8988T (cell line): Measurements from ENCODE around the gene KLHL42.
"Not testable (repeated sequence)": the region's sequence is repeated elsewhere in the genome, so short reads cannot be mapped to it uniquely, and the experiment has no call there.

Experiments used
- DNase-seq: peaks from one replicate; pipeline ENCODE4 v3.0.0; 2011

Gene KLHL42, protein sequence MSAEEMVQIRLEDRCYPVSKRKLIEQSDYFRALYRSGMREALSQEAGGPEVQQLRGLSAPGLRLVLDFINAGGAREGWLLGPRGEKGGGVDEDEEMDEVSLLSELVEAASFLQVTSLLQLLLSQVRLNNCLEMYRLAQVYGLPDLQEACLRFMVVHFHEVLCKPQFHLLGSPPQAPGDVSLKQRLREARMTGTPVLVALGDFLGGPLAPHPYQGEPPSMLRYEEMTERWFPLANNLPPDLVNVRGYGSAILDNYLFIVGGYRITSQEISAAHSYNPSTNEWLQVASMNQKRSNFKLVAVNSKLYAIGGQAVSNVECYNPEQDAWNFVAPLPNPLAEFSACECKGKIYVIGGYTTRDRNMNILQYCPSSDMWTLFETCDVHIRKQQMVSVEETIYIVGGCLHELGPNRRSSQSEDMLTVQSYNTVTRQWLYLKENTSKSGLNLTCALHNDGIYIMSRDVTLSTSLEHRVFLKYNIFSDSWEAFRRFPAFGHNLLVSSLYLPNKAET

DNA sequence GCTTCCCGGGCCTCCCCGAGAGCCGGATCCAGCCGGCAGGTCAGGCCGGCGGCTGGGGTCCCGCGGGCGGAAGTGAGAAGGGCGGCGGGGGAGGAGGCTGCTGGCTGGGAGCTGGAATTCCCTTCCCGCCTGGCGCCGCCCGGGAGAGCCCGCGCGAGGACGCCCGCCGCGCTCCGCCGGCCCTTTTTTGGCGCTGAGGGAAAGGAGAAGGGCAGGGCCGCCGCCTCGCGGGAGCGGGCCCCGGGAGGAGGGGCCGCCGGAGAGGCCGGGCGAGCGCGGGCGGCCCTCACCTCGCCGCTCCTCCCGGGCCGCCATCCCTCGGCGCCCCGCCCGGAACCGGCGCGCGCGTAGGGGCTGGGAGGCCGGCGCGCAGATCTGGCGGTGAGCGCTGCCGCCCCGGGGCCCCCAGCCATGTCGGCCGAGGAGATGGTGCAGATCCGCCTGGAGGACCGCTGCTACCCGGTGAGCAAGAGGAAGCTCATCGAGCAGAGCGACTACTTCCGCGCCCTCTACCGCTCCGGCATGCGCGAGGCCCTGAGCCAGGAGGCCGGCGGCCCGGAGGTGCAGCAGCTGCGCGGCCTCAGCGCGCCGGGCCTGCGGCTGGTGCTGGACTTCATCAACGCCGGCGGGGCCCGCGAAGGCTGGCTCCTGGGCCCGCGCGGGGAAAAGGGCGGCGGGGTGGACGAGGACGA lies at the start of gene KLHL42, which contains the start of gene MANSC4:
Gene KLHL42, plus strand, starts transcription at position 314 of the 692 bp plus-strand sequence. Its CDS starts 98 bp downstream, at position 412.
Gene MANSC4, minus strand, starts transcription at position 317 of the 692 bp plus-strand sequence. CDS start 8,960 bp downstream, outside the sequence.
- peak; percentile 38 for DNase-seq

DNA sequence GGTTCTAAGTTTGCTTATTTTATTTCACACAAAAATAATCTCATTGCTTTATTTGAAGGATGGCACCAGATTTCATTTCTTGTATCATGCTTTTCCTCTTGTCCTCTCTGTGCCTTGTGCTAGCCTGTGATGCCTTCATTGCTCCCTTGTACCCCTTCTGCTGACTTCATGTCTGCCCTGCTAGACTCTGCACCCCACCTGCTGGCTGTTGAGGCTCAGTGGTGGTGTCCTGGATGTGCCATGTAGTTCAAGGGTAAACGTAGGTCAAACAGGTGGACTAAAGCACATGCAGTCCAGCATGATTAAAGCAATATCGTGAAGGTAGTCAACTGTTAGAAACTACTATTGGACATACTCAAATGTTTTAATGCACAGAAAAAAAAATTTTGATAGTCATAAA lies 47.8 kb upstream of the KLHL42 start:
- no peak for DNase-seq

GRCh38 chr12:27733052-27733656 lies 46.9 kb upstream of the KLHL42 start:
- no peak for DNase-seq

- DNase-seq = no peak
Measured at GRCh38 chr12:27733791-27734190, 46.2 kb upstream of the KLHL42 start.

- DNase-seq = not testable (repeated sequence)
Measured at GRCh38 chr12:27734321-27734720, 45.7 kb upstream of the KLHL42 start.

GRCh38 chr12:27743601-27744000 lies 36.4 kb upstream of the KLHL42 start:
- DNase-seq = no peak

- DNase-seq = not testable (repeated sequence)
Measured at GRCh38 chr12:27745734-27746133, 34.3 kb upstream of the KLHL42 start.

DNA sequence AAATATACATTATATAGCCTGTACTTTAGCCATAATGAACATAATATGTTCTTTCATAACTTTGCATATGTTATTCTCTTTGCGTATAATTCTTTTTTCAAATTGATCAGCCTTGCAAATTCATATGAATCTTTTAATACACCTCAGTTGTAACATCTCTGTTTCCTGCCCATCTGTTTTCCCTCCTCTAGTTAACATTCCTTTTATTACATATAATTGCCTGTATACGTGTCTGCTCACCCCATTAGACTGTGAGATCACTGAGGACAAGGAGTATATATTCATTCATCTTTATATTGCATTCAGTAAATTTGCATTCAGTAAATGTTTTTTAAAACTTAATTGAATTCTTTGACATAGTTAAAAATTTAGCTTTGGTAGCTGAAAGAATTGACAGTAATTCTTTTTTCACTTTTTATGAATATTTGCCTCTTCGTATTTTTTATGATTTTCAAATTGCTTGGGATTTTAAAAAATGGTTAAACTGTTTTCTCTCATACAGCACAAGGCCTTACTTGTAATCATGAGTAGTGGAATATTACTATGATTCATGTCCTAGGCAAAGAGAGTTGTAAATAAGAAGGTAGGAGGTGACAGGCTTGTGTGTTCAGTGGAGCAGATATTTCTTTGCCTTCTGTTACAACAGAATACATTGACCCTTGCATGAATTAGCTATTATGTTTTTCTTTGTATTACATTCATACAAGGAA lies 32.8 kb upstream of the KLHL42 start:
- DNase-seq = no peak

DNA sequence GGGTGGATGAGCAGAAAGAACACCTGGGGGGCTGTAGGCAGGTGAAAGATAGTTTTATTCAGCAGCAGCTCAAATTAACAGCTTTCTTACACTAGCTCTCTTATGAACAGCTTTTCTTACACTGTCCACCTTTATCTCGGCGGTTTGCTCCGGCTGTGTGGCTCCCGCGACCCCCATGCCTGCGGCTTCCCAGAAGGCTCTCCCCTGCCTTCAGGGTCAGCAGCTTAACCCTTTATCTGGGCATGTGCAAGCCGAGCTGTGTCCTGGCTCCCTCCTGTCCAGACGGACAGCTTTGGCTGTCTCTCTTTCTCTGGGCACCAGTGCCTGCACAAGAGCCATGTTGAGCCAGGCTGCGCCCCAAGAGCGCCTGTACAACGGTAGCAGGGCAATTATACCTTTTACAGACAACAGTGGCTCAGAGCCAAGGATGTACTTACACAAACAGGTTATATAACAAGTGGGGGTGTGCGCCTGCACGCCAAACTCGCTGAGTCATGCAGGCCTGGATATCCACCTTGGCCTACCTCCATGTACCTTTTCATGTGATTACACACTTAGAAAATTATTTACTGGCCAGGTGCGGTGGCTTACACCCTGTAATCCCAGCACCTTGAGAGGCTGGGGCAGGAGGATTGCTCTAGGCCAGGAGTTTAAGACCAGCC lies 28.5 kb upstream of the KLHL42 start:
- no peak for DNase-seq

DNA sequence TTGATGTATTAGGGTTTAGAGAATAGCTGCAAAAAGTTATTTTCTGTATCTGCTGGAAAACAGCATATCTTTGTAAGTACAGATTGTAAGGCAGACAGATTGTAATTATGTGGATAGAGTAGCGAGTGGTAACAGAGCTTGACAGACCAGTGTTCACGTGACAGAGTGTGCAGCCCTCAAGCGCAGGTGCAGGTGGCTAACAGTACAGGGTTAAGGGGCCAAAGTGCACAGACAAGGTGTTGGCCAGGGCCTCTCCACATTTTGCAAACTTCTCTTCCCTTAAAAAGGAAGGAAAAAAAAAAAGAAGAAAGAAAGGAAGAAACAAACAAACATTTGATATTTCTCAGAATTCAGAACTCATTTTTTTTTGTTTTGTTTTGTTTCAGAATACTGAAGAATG lies 25.2 kb upstream of the KLHL42 start:
- no peak for DNase-seq

GRCh38 chr12:27756670-27757195 lies 23.3 kb upstream of the KLHL42 start:
- DNase-seq = no peak

GRCh38 chr12:27762757-27763156 lies 17.3 kb upstream of the KLHL42 start:
- DNase-seq = no peak

DNA sequence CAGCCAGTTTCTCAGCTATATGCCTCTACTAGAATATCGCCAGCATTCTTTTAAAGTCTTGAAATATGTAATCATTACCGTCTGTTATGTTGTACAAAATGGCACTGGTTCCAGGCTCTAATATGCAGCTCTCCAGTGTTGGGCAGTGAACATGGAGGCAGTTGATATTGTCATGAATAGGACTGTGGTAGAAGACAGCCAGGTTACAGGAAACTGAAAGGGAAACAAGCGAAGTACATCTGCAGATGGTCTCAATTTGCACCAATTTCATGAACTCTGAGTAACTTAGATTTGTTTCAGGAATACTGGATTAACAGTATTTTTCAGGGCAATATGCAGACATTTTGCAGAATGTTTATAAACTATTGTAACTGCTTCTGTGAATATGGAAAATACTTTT lies 13.4 kb upstream of the KLHL42 start:
- no peak for DNase-seq

- no peak for DNase-seq
Measured at GRCh38 chr12:27769142-27769673, 10.8 kb upstream of the KLHL42 start.

- DNase-seq = no peak
Measured at GRCh38 chr12:27771481-27772327, 8.3 kb upstream of the KLHL42 start.

GRCh38 chr12:27772328-27773049 lies 7.5 kb upstream of the KLHL42 start:
- no peak for DNase-seq

GRCh38 chr12:27777141-27777540 lies 2.9 kb upstream of the KLHL42 start:
- no peak for DNase-seq

GRCh38 chr12:27778206-27778605 lies 1.8 kb upstream of the KLHL42 start:
- DNase-seq = no peak

DNA sequence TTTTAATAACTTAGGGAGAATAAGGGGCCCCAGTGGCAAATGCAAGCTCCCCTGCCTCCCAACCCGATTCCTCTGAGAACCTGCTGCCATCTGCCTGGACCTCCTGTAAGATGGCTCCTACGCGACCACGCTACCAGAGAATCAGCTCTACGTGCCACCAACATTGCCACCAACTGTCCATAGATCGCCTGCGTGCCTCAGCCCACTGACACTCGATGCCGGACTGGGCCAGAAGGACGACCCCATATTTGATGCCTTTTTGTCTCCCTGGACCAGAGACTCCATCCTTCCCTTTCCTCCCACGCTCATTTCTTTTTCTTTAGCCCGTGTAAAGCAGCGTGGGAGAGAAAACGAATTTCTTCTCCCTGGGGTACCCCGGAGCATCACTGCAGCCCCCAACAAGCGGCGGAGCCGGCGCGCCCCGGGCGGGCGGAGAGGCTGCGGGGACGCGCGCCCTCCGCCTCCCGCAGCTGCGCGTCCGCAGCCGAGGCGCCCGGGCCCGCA lies 565 bp upstream of the KLHL42 start:
- DNase-seq = no peak
